SK-N-SH (cell line): ENCODE results near the gene VASP.

ENCODE experiments used
- POLR2AphosphoS5 ChIP-seq: IDR thresholded peaks from 2 replicates; pipeline ENCODE4 v1.6.1; 2012; ENCODE audit warnings: low read depth, low read length
- RFX5 ChIP-seq: IDR thresholded peaks from 2 replicates; pipeline ENCODE4 v1.6.1; 2012; ENCODE audit warnings: mild to moderate bottlenecking, improper control_type of control experiment, low read length
- YY1 ChIP-seq: IDR thresholded peaks from 2 replicates; pipeline ENCODE4 v1.4.0; 2012; ENCODE audit warnings: low read depth, mild to moderate bottlenecking
- TF ChIP-seq, protein P1 (sequence below): fragments of 200-600 bp; sonication (generic); IDR thresholded peaks from 2 replicates; pipeline ENCODE4 v1.6.1; 2017; ENCODE audit warnings: antibody characterized with exemption, mild to moderate bottlenecking, moderate library complexity

GRCh38 chr19:45511074-45511473 is 3.8 kb downstream of the VASP start:
- TF ChIP-seq YY1 (no peak), RFX5 (no peak), POLR2AphosphoS5 (no peak)
- TF ChIP-seq, protein P1, sequence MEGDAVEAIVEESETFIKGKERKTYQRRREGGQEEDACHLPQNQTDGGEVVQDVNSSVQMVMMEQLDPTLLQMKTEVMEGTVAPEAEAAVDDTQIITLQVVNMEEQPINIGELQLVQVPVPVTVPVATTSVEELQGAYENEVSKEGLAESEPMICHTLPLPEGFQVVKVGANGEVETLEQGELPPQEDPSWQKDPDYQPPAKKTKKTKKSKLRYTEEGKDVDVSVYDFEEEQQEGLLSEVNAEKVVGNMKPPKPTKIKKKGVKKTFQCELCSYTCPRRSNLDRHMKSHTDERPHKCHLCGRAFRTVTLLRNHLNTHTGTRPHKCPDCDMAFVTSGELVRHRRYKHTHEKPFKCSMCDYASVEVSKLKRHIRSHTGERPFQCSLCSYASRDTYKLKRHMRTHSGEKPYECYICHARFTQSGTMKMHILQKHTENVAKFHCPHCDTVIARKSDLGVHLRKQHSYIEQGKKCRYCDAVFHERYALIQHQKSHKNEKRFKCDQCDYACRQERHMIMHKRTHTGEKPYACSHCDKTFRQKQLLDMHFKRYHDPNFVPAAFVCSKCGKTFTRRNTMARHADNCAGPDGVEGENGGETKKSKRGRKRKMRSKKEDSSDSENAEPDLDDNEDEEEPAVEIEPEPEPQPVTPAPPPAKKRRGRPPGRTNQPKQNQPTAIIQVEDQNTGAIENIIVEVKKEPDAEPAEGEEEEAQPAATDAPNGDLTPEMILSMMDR, result no peak
